Smooth muscle cell (in vitro differentiated cells): ENCODE measurements around the gene CORO2A. TPM values are rescaled to one million over a fixed set of nuclear protein-coding genes. Genes with fewer than 3 reads are reported as not detected.

Experiments
- DNase-seq: peaks from one replicate; lab custom pipeline; 2025; ENCODE audit not compliant: unreplicated experiment; lab: John Stamatoyannopoulos, UW
- H2AFZ ChIP-seq: fragments of 200-600 bp; sonication (generic); 2 replicates; pipeline ENCODE4 v1.6.0; 2016; ENCODE audit warnings: antibody characterized with exemption, low read depth, mild to moderate bottlenecking
- H3F3A ChIP-seq: fragments of 200-600 bp; sonication (generic); 2 replicates; pipeline ENCODE4 v1.6.0; 2017; ENCODE audit warnings: antibody characterized with exemption, low read depth
- H3K27ac ChIP-seq: fragments of 200-600 bp; sonication (generic); 2 replicates; pipeline ENCODE4 v1.5.1; 2016; ENCODE audit warnings: low read depth, mild to moderate bottlenecking
- H3K27me3 ChIP-seq: fragments of 200-600 bp; sonication (generic); 2 replicates; pipeline ENCODE4 v1.6.1; 2016; ENCODE audit warnings: low read depth, mild to moderate bottlenecking
- H3K36me3 ChIP-seq: fragments of 200-600 bp; sonication (generic); 2 replicates; pipeline ENCODE4 v1.5.1; 2016; ENCODE audit warnings: low read depth
- H3K4me1 ChIP-seq: fragments of 200-600 bp; sonication (generic); 2 replicates; pipeline ENCODE4 v1.5.1; 2016; ENCODE audit warnings: low read depth
- H3K4me2 ChIP-seq: fragments of 200-600 bp; sonication (generic); 2 replicates; pipeline ENCODE4 v1.6.0; 2016; ENCODE audit warnings: mild to moderate bottlenecking
- H3K4me3 ChIP-seq: fragments of 200-600 bp; sonication (generic); 2 replicates; pipeline ENCODE4 v1.5.1; 2016; ENCODE audit warnings: mild to moderate bottlenecking
- H3K79me2 ChIP-seq: fragments of 200-600 bp; sonication (generic); 2 replicates; pipeline ENCODE4 v1.6.0; 2016; ENCODE audit warnings: low read depth, mild to moderate bottlenecking
- H3K9ac ChIP-seq: fragments of 200-600 bp; sonication (generic); 2 replicates; pipeline ENCODE4 v1.6.0; 2016; ENCODE audit warnings: low read depth
- H3K9me3 ChIP-seq: fragments of 200-600 bp; sonication (generic); replicated peaks from 2 replicates; pipeline ENCODE4 v1.5.1; 2016; ENCODE audit warnings: low read depth
- H4K20me1 ChIP-seq: fragments of 200-600 bp; sonication (generic); 2 replicates; pipeline ENCODE4 v1.6.0; 2016; ENCODE audit warnings: low read depth
- WGBS: methylation state at CpG from one replicate; pipeline ENCODE4 v1.1.7; 2016; ENCODE audit warnings: low lambda C conversion rate; 5-methylcytosine and 5-hydroxymethylcytosine counted together
- polyA plus RNA-seq: library from polyadenylated mRNA; unstranded; fragments of >200 nt; fragmentation: Nextera tagmentation; extraction: Ambion mirVana; gene quantifications from 2 replicates; pipeline ENCODE4 v1.2.1, GENCODE V29; 2016
- total RNA-seq: library from RNA; depleted of rRNA; stranded (reverse); fragments of >200 nt; gene quantifications from 2 replicates; pipeline ENCODE4 v1.2.3, GENCODE V29; 2014
- TF ChIP-seq, protein P1 (sequence below): fragments of 200-600 bp; sonication (generic); IDR thresholded peaks from 2 replicates; pipeline ENCODE4 v1.5.1; 2017; ENCODE audit warnings: borderline replicate concordance, mild to moderate bottlenecking, antibody characterized with exemption; ENCODE audit not compliant: insufficient read depth, poor library complexity, severe bottlenecking

Gene CORO2A
- total and polyA plus RNA-seq, 2 experiments from 2014 or later, result 4.7 to 5.8 TPM

DNA sequence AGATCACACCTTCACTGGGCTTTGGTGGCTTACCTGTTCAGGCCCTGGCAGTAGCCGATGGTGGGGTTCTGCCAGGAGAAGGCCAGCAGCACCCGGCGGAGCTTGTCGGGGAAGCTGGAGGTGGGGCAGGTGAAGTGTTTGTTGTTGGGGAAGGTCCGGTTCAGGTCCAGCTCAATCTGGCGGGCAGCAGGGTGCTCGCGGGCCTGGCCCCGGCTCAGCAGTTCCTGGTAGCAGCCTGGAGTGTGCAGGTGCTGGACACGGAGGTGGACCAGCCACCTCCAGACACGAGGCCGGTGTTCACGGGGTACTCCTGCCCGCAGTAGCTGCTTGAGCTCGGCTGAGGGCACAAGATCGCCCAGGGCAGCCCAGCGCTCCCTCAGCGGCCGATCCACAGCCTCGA is 16.2 kb upstream of the CORO2A start:
- no peak overlapping the region for H3K9ac ChIP-seq
- no peaks in the 10 kb centered on the region for H3K36me3 ChIP-seq
- DNase-seq, result no peak
- H3K9me3 ChIP-seq, result no peaks in the 10 kb centered on the region
- no peak overlapping the region for H3K4me2 ChIP-seq
- H2AFZ ChIP-seq, result no peak overlapping the region
- no peak overlapping the region for H3K4me3 ChIP-seq
- 95% methylated on average over 18 of the region's 20 CpGs for WGBS
- TF ChIP-seq, protein P1, sequence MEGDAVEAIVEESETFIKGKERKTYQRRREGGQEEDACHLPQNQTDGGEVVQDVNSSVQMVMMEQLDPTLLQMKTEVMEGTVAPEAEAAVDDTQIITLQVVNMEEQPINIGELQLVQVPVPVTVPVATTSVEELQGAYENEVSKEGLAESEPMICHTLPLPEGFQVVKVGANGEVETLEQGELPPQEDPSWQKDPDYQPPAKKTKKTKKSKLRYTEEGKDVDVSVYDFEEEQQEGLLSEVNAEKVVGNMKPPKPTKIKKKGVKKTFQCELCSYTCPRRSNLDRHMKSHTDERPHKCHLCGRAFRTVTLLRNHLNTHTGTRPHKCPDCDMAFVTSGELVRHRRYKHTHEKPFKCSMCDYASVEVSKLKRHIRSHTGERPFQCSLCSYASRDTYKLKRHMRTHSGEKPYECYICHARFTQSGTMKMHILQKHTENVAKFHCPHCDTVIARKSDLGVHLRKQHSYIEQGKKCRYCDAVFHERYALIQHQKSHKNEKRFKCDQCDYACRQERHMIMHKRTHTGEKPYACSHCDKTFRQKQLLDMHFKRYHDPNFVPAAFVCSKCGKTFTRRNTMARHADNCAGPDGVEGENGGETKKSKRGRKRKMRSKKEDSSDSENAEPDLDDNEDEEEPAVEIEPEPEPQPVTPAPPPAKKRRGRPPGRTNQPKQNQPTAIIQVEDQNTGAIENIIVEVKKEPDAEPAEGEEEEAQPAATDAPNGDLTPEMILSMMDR, result no peak
- no peaks in the 10 kb centered on the region for H3K79me2 ChIP-seq
- H3K27ac ChIP-seq, result no peak overlapping the region
- H4K20me1 ChIP-seq, result no peaks in the 10 kb centered on the region
- no peaks in the 10 kb centered on the region for H3F3A ChIP-seq
- H3K4me1 ChIP-seq, result no peaks in the 10 kb centered on the region
- H3K27me3 ChIP-seq, result no peaks in the 10 kb centered on the region

DNA sequence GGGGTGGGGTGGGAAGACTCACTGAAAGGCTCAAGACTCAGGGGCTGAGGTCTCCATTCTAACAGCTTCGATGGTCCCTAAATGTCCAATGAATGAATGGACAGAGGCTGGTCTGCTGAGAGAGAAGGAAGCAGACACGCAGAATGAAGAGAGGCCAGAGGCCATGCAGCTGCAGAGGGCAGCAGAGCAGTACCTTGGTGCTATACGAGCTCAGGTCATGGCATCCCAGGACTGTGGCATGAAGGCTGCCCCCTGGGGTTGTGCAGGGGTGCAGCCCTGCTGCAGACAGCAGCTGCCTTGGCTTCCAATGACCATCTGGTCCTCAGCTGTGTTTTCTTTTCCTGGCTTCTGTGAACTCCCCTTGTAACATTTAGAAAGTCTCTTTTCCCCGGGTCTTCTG is 15.2 kb upstream of the CORO2A start:
- H3K27ac ChIP-seq, result no peak overlapping the region
- H3K9me3 ChIP-seq, result no peaks in the 10 kb centered on the region
- no peaks in the 10 kb centered on the region for H3K36me3 ChIP-seq
- H4K20me1 ChIP-seq, result no peaks in the 10 kb centered on the region
- no peak overlapping the region for H3K4me3 ChIP-seq
- H2AFZ ChIP-seq, result no peak overlapping the region
- 90% methylated on average over 4 of the region's 4 CpGs for WGBS
- TF ChIP-seq, protein P1, result no peak
- H3F3A ChIP-seq, result no peaks in the 10 kb centered on the region
- no peak overlapping the region for H3K9ac ChIP-seq
- no peak for DNase-seq
- no peak overlapping the region for H3K4me2 ChIP-seq
- H3K79me2 ChIP-seq, result no peaks in the 10 kb centered on the region
- H3K4me1 ChIP-seq, result no peaks in the 10 kb centered on the region
- H3K27me3 ChIP-seq, result no peaks in the 10 kb centered on the region

DNA sequence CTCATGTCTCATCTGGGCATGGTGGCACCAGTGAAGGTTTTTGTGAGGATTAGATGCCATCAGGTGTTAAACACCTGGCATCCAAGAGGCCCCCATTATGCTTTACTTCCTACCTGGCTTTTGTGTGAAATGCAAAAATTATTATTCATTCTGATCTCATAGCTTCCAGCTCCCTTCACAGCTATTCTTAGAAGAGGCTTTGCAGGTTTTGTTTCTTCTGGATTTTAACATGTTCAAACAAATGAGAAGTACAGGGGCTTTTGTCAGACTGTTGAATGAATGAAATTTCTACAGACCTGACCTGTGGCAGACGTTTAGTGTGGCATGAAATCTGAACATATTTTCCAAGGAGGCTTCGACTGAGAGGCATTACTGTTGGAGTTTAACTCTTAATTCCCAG is 14.3 kb upstream of the CORO2A start:
- no peaks in the 10 kb centered on the region for H3K4me1 ChIP-seq
- H2AFZ ChIP-seq, result no peak overlapping the region
- no peaks in the 10 kb centered on the region for H3K36me3 ChIP-seq
- no peak for DNase-seq
- H3K79me2 ChIP-seq, result no peaks in the 10 kb centered on the region
- no peak overlapping the region for H3K27ac ChIP-seq
- no peaks in the 10 kb centered on the region for H3K27me3 ChIP-seq
- no peaks in the 10 kb centered on the region for H3F3A ChIP-seq
- H3K4me3 ChIP-seq, result no peak overlapping the region
- H3K4me2 ChIP-seq, result no peak overlapping the region
- H3K9ac ChIP-seq, result no peak overlapping the region
- H3K9me3 ChIP-seq, result no peaks in the 10 kb centered on the region
- TF ChIP-seq, protein P1, result no peak
- no peaks in the 10 kb centered on the region for H4K20me1 ChIP-seq
- WGBS, result 51% methylated on average over 2 of the region's 2 CpGs

DNA sequence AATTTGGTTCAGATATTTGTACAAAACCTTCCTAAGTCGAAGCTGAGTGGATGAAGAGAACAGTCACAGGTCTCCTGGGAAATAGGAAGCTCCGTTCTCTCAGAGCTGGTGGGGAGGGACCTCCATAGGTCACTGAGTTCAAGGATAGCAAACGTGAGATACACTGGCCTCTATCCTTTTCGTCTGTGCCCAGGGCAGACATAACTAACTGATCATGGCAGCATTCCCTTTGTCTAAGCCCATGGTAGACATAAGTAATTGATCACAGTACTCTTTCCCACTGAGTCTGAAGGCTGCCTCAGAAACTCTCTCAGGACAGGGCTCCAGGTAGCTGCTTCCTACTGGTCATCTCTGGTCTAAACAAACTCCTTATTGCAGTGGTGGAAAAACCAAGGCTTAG is 12.3 kb upstream of the CORO2A start:
- Histone ChIP-seq H3K36me3 (no peaks in the 10 kb centered on the region), H3K27me3 (no peaks in the 10 kb centered on the region), H3K79me2 (no peaks in the 10 kb centered on the region), H3K4me2 (no peak overlapping the region), H3K27ac (no peak overlapping the region), H3K4me3 (no peak overlapping the region), H3K9me3 (no peaks in the 10 kb centered on the region), H3K4me1 (no peaks in the 10 kb centered on the region), H4K20me1 (no peaks in the 10 kb centered on the region), H3F3A (no peaks in the 10 kb centered on the region), H3K9ac (no peak overlapping the region), H2AFZ (no peak overlapping the region)
- TF ChIP-seq, protein P1, result no peak
- WGBS, result 72% methylated on average over 4 of the region's 4 CpGs
- DNase-seq, result no peak
